ENCODE results near the gene ACBD6. TPM values are rescaled to one million over a fixed set of nuclear protein-coding genes. Genes with fewer than 3 reads are reported as not detected.

The ACBD6 gene
- total and polyA plus RNA-seq, 8 donors, result 8.9 to 48.8 (median 37.7) TPM

- intact Hi-C loops (cut with DNase I; ENCODE audit: low total_unique reads), result no loop called here
- WGBS, 5 donors, result 22 to 54% (median 34%) methylated on average over 5 of the region's 5 CpGs
- no peak for TF ChIP-seq CTCF (IDR thresholded peaks at IDR 0.05)
- TF ChIP-seq POLR2AphosphoS5 (IDR thresholded peaks at IDR 0.05), result peak in 1 of 3 donors; percentile 15
- Histone ChIP-seq H3K27me3 (no peaks in the 10 kb centered on the region), H3K36me3 (no peaks in the 10 kb centered on the region), H3K9me3 (no peaks in the 10 kb centered on the region), H3K27ac (no peak overlapping the region), H3K4me3 (no peak overlapping the region), H3K4me1 (peaks cover 0 to 6% (median 0%) of the 10 kb centered on the region in 4 donors)
- peak in 1 of 2 donors; percentile 55 for DNase-seq
Observed at GRCh38 chr1:180530501-180530900, 28.1 kb upstream of the ACBD6 start.

GRCh38 chr1:180528868-180529470 is 26.6 kb upstream of the ACBD6 start:
- no peak overlapping the region for H3K27ac ChIP-seq
- intact Hi-C loops (cut with DNase I; ENCODE audit: low total_unique reads), result no loop called here
- 83 to 89% (median 86%) methylated on average over 11 of the region's 11 CpGs for WGBS, 5 donors

GRCh38 chr1:180527101-180527669 is 24.8 kb upstream of the ACBD6 start:
- intact Hi-C loops (cut with DNase I; ENCODE audit: low total_unique reads), result no loop called here
- TF ChIP-seq EP300 (IDR thresholded peaks at IDR 0.05), result no peak
- no peak for TF ChIP-seq POLR2AphosphoS5 (IDR thresholded peaks at IDR 0.05)
- TF ChIP-seq CTCF (IDR thresholded peaks at IDR 0.05), result no peak
- TF ChIP-seq POLR2A (IDR thresholded peaks at IDR 0.05), result no peak
- no peaks in the 10 kb centered on the region for H3K4me1 ChIP-seq
- no peaks in the 10 kb centered on the region for H3K36me3 ChIP-seq
- H3K9me3 ChIP-seq, result no peaks in the 10 kb centered on the region
- H3K4me3 ChIP-seq, result no peak overlapping the region
- no peak for DNase-seq
- H3K27ac ChIP-seq, result no peak overlapping the region
- no peaks in the 10 kb centered on the region for H3K27me3 ChIP-seq
- WGBS, 5 donors, result 41 to 76% (median 56%) methylated on average over 5 of the region's 5 CpGs

More at GRCh38 chr1:180528868-180529470, 26.6 kb upstream of the ACBD6 start:
- peaks cover 0 to 6% (median 0%) of the 10 kb centered on the region in 4 donors for H3K4me1 ChIP-seq
- H3K4me3 ChIP-seq, result no peak overlapping the region
- H3K36me3 ChIP-seq, result no peaks in the 10 kb centered on the region
- H3K27me3 ChIP-seq, result no peaks in the 10 kb centered on the region
- no peak for TF ChIP-seq POLR2AphosphoS5 (IDR thresholded peaks at IDR 0.05)
- TF ChIP-seq POLR2A (IDR thresholded peaks at IDR 0.05), result no peak
- no peak for TF ChIP-seq CTCF (IDR thresholded peaks at IDR 0.05)
- H3K9me3 ChIP-seq, result no peaks in the 10 kb centered on the region
- DNase-seq, result no peak

- no peaks in the 10 kb centered on the region for H3K27me3 ChIP-seq
- no peak overlapping the region for H3K4me3 ChIP-seq
- no peaks in the 10 kb centered on the region for H3K9me3 ChIP-seq
- H3K4me1 ChIP-seq, result no peaks in the 10 kb centered on the region
- TF ChIP-seq POLR2A (IDR thresholded peaks at IDR 0.05), result no peak
- no peak for TF ChIP-seq POLR2AphosphoS5 (IDR thresholded peaks at IDR 0.05)
- TF ChIP-seq CTCF (IDR thresholded peaks at IDR 0.05), result no peak
- no peak for TF ChIP-seq EP300 (IDR thresholded peaks at IDR 0.05)
- WGBS, 5 donors, result 23 to 44% (median 29%) methylated on average over 2 of the region's 2 CpGs
- no peak overlapping the region for H3K27ac ChIP-seq
- H3K36me3 ChIP-seq, result no peaks in the 10 kb centered on the region
- intact Hi-C loops (cut with DNase I; ENCODE audit: low total_unique reads), result no loop called here
- DNase-seq, result peak in 1 of 2 donors; percentile 36
Observed at GRCh38 chr1:180525715-180526039, 23.3 kb upstream of the ACBD6 start.

Measured in stomach (tissue), 9 donors.